Esophagus mucosa (tissue), 1 donor: Measurements from ENCODE around the gene MINDY4. TPM values are rescaled to one million over a fixed set of nuclear protein-coding genes. Genes with fewer than 3 reads are reported as not detected.
A peak's percentile ranks its signal among the peaks of the same experiment; 100 is the strongest.

Experiments
- ATAC-seq: fragments of 200-7000 bp; cut with Tn5 transposase; one replicate; pipeline ENCODE4 v1.9.1; 2020
- total RNA-seq: library from RNA; stranded (reverse); gene quantifications from one replicate; pipeline ENCODE4 v1.2.4, GENCODE V29; 2023
- donor health status: DM: yes; HTN: yes; CAD: no.

Gene MINDY4
- 2.4 TPM for total RNA-seq

DNA sequence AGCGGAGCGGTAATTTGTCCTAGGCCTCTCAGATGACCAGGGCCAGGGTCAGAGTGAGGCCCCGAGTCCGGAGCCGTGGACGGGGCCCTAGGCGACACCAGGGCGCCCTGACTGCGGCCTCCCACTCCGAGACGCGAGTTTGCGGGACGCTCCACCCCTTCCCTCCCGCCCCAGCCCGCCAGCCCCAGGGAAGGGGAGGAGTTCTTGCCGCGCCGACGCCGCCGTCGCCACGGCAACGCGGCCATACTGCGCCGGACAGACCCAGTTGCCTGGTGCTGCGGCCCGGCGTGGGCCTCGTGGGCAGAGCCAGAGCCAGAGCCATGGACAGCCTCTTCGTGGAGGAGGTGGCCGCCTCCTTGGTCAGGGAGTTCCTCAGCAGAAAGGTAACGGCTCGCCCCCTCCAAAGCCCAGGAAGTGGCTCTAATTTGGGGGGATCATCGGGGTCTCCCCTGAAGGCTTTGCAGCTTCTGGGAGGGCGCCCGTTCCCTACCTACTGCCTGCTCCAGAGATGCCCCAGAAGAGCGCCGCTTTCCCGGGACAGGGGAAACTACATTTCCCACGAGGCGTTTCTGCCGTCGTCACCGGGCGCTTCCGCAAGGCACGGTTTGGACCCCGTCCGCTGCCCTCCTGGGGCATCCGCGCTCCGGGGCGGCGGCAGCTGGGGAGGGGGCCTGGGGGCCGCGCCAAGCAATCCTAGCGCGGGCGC, at the start of gene MINDY4:
MINDY4 (plus strand) TSS at position 244 of the 706 bp plus-strand sequence; CDS start at position 321, 77 bp downstream.
- ATAC-seq: peak; percentile 88

DNA sequence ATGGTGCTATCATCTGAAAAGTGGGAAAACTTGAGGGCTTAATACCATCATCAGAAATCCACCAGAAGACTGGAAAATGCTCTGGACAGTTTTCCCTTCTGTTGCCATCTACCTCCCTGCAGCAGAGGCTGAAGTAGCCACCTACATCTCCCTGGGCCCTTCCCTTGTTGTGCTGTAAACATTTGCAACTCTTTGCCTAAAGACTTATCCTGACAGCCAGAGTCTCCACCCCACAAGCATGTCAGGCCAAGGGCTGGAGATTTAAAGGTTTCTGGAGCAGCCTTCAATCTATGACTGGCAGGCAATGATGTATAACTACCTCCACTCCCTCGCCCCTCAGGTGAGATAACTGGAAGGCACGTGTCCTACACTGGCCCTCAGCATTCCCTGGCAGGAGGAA, 49.0 kb upstream of the MINDY4 start:
- no peak for ATAC-seq

DNA sequence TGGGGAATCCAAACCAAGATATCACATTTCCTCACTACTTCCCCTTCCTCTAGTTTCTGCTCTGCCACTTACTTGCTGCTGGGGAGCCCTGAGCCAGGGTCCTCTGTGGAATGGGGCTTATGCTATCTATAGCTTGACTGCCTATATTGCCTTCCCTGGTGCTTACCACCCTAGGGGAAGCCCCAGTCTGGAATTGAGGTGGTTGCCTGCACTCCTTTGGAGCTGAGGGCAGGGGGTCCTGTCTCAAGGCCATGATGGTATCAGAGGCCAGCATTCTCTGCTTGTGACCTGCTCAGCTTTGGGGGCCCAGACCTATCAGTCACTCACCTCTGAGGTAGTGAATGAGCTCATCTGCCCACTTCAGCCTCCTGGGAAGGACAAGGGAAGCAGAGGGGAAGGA, 48.5 kb upstream of the MINDY4 start:
- ATAC-seq: no peak

DNA sequence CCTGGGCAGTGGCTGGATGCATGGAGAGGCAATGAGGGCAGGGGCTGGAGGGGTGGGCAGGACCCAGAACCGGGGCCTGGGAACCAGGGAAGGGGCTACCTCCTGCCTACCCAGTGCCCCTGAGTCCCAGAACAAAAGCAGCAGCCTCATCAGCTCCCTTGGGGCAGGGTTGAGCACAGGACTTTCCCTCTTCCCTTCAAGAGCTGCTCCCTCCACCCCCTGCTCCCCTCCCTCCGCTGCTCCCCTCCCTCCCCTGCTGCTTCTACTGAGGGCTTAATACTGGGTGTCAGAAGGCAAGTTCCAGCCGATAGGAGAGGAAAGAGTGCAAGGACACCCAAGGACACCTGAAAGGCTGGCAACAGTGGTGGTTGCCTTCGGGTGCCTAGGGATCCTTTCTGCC, 47.4 kb upstream of the MINDY4 start:
- ATAC-seq: no peak

DNA sequence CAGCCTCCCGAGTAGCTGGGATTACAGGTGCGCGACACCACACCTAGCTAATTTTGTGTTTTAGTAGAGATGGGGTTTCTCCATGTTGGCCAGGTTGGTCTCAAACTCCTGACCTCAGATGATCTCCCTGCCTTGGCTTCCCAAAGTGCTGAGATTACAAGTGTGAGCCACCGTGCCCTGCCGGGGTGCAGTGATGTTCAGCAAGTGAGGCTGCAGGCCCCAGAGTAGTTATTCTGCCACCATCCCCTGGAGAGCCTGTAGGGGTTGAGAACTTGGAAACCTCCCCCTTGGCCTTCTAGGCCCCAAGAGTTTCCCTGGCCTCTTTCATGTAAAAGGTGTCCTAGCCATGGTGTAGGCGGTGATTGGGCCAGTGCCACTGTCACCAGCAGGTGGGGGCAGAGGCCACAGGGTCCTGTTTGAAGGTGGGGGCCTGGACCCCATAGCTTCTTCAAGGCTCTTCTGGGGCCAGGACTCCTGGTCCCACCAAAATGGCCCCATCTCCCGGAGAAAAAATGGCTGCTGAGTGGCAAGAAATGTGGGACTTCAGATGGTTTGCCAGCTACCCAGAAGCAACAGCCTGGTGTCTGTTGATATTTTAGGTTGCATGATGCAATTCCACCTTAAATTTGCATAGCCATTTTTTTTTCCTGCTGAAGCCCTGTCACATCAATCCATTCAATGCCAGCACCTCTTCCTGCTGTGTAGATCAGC, 44.8 kb upstream of the MINDY4 start:
- ATAC-seq: no peak

DNA sequence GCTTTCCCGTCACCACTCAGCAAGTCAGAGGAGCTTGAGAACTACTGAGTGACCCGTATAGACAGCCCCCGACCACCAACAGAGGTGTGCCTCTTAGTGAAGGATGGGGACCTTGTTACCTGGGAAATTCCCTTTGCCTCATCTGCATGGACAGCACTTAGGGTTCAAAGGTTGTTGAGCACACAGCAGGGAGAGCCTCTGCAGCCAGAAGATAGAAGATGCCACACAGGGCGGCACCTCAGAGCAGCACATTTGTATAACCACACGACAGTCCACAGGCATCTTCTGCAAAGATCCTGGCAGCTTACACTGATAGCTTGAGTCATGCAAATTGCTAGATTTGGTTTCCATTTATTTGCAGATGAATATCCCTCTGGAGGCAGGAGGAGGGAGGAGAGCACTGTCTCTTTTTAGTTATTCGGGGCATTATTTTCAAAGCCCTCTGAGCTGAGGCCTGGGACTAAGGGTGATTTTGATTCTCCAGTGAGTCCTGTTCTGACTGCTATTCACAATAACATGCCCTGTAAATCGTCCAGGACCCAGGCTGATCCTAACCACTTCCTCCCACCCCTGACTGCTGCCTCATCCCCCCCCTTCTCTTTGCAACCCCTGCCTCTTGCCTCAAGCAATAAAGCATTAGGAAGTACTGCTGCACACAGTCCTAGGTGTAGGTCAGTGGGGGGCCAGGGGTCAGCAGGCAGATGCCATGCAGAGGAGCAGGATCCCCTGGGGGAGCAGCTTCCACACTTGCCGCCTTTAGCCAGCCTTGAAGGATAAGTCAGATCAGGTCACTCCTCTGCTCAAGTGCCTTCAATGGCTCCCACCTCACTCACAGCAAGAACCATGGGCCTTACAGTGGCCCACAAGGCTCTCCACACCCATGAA, 43.9 kb upstream of the MINDY4 start:
- ATAC-seq: peak; percentile 37

DNA sequence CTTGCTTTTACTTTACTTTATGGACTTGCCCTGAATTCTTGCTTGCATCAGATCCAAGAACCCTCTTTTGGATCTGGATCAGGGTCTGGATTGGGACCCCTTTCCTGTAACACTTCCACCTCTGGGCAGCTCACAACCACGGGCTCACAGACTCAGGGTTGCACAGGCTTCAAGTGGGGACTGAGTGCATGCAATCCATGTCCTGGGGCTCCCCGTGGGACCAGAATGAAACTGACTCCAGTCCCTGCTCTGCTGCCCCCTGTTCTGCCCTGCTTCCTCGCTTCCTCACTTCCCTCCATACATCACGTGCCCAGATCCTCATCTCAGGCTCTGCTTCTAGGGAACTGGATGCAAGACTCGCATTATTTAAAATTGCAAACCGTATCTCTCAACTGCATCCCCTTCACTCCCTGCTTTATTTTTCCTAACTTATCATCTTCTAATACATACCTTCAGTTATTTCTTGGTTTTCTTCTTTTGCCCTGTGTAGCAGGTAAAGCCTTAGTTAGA, 42.6 kb upstream of the MINDY4 start:
- no peak for ATAC-seq

DNA sequence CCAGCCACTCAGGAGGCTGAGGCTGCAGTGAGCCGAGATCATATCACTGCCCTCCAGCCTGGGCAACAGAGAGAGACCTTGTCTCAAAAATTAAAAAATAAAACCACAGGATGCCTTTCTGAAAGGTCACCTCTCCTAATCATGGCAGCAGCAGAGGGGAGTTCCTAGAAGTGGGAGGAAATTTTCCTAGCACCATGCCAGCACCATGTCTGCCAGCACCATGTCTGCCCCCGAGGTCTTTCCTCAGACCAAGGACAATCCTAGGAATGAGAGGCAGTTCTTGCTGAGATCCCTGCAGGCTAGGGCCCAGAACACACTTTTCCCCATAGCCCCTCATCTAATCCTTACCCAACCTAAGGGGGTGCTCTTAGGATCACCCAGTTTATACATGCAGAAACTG, 41.6 kb upstream of the MINDY4 start:
- no peak for ATAC-seq

DNA sequence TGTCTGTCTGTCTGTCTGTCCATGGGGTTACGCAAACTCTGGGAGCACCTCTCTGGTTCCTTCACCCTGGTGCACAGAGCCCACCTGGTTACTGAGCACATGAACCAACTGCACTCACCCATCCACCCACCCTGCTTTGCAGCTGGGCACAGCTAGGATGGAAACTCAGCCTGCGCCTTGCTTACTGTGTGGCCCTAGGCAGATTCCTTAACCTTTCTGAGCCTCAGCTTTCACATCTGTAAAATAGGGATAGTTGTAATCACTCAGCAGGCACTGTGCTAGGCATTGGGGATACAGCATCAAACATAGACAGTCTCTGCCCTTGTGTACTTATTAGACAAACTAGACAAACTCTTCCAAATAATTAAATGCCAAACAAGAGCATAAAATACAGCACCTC, 41.1 kb upstream of the MINDY4 start:
- no peak for ATAC-seq

DNA sequence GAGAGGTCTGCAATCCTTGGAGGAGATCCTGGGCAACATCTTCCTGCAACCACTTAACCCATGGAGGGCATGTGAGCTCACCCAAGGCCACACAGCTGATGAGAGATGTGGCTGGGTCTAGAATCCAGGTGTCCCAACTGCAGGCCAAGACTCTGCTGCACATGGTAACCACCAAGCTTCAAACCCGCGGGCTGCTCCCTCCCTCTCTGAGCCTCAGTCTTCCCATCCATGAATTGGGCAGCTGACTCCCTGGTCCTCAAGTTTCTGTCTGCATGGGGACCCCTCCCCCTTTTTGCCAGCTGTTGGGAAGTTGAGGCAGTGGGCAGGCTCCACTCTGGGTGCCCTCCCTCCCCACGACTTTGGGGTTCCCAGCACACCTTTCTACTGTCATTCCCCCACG, 40.2 kb upstream of the MINDY4 start:
- ATAC-seq: no peak

DNA sequence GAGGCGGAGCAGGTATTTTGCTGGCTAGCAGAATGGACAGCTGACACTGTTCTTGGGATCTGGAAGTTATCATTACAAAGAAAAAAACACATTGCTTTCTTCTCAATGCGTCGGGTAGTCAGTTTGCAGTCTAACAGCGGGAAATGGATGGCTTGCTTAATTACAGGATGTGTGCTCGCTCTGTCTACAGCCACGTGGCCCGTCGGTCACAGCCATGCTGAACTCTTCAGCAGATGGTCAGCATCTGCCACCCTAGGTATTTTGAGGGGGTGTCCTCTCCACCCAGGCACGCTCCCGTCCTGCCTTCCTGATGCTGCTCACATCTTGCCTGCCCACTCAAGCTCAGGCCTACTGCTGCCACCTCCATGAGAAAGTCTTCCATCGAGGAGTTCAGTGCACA, 39.6 kb upstream of the MINDY4 start:
- ATAC-seq: no peak

DNA sequence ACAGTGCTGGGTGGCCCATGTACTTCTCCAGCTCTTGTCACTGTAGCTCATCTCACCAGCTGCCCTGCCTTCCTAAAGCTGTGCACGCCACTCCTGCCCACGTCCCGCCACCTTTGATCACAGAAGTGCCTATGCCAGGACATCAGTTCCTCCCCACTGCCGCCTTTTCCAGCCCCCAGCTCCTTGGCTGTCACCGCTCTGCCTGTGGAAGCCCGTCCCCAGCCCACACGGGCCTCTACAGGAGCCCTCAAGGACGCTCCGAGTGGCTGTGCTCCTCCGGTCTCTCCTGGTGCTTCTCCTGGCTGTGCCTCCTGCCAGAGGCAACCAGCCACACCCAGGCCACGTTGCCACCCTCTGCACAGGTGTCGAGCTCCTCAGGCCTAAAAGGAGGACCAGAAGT, 38.6 kb upstream of the MINDY4 start:
- ATAC-seq: no peak

DNA sequence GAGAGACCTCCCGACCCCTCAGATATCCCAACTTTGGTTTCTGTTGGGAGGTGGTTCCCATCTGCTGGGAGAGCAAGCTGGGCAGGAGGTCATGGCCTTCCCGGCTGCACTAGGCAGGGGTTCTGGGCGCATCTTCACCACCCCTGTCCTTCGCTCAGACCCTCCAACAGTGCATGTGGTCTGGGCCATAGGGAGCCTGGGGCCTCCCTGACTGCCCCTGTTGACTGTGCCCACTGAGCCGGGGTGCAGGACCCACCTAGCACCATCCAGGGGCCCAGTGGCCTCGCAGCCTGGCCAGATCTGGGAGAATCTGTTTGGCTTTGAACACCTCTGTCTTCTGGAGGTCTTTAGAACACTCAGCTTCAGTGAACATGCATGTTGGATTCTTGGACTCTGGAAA, 38.0 kb upstream of the MINDY4 start:
- ATAC-seq: peak; percentile 14

DNA sequence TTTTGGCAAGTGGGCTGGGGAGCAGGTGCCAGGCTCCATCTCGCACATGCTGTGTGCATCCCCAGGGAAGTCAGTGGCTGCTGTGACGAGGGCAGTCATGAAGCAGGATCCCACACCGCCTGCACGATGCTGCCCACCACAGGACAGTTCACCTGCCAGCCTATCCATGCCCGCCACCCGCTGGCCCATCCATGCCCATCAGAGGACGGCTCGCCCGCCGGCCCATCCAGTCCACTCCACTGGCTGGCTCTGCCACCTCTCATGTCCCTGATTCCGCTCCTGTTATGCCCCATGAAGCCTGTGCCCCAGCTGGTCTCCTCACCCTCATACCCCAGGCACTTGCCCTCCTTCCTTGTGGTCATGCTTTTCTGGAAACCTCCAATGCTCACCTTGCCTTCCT, 37.5 kb upstream of the MINDY4 start:
- no peak for ATAC-seq

DNA sequence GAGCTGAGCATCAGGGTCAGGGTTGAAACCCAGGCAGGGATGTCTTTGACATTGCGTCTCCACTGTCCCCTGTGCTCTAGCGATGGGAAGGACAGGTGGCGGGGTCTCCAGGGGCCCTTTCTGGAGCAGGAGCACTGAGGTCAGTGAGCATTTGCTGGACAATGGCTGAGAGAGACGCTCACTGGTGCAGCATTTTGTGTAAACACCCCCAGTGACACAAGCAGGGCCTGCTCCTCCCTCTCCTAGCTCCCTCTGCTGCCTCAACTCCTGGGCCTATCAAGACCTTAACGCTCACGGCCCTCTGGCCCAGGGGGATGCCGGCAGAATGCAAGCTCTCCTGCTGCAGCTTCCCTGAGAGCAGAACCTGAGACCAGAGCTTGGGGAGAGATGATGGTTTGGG, 36.7 kb upstream of the MINDY4 start:
- ATAC-seq: no peak

DNA sequence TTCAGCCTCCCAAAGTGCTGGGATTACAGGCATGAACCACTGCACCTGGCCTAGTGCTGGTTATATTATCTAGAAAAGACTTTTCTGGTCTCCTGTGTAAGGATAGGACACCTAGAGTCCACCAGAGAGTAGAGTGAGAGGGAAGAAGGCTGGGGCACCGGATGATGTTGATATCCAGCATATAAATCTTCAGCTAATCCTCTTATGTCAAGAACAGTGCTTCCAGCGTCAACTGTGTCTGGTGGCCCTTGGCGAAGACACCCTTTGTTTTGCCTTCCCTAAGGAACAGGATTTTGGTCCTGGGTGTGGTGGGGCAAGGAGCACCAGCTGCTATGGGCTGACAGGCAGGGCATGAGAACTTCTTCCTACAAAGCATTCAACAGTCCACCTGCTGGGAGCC, 35.6 kb upstream of the MINDY4 start:
- ATAC-seq: no peak

DNA sequence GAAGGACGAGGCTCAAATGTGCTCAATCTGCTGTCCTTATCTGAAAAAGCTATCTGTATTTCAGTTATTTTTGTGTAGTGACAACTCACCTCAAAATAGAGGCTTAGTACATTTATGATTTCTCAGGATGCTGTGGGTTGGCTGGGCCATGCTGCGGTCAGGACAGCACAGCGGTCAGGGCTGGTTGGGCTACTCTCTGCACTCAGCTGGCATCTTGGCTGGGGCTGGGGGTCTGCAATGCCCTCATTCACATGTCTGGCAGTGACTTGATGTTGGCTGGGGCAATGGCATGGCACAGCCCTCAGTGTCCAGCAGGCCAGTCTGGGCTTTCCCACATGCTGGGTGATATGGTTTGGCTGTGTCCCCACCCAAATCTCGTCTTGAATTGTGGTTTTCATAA, 34.9 kb upstream of the MINDY4 start:
- ATAC-seq: no peak

DNA sequence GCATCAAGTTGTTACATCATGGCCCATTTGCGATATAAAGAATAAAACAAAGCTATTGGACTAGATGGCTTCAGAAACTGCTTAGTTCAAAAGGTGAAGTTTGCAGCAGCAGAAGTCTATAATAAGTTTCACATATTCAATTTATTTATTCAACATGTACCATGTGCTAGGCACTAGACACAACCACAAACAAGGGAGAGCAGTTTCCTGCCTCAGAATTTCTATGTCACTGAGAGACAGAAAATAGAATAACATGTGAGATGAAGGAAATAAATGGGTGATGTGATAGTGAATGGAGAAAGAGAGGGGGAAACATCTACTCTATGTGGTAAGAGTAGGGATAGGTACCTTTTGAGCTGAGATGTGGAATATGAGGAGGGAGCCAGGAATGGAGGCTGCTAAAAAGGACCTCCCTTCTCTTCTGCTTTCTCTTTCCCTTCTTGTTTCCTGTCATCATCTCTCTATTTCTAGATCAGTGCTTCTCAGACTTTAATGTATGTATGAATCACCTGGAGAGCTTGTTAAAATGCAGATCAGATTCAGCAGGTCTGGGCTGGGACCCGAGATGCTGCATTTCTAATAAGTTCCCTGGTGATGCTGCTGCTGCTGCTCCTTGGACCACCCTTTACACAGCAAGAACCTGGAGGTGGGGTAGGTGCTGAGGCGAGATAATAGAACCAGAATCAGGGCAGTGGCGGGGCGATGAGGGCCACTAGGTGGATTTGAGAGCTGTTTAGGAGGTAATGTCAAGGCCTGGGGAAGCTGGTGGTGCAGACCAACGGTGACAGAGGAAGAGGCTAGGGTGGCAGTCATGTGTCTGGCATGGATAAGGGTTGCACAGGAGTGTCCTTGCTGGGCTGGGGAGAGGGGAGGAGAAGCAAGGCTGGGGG, 32.9 kb upstream of the MINDY4 start:
- ATAC-seq: no peak

DNA sequence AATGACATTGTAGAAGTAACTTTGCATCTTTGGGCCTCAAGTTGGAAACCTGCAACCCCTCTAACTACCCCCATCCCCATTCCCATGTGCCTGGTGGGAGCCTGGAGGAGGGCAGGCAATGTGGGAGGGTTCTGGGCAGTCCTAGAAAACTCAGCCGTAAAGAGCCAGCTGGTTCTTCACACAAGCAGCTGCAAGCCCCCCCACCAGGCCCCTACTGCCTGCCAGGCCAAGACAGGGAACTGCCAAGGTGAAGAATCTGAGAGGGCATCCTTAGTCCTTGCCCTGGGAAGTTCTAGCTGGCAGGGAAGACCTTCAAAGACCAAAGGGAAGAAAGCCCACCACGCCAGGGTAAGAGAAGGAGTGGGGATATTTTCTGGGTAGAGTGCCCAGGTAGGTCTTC, 31.5 kb upstream of the MINDY4 start:
- ATAC-seq: no peak

DNA sequence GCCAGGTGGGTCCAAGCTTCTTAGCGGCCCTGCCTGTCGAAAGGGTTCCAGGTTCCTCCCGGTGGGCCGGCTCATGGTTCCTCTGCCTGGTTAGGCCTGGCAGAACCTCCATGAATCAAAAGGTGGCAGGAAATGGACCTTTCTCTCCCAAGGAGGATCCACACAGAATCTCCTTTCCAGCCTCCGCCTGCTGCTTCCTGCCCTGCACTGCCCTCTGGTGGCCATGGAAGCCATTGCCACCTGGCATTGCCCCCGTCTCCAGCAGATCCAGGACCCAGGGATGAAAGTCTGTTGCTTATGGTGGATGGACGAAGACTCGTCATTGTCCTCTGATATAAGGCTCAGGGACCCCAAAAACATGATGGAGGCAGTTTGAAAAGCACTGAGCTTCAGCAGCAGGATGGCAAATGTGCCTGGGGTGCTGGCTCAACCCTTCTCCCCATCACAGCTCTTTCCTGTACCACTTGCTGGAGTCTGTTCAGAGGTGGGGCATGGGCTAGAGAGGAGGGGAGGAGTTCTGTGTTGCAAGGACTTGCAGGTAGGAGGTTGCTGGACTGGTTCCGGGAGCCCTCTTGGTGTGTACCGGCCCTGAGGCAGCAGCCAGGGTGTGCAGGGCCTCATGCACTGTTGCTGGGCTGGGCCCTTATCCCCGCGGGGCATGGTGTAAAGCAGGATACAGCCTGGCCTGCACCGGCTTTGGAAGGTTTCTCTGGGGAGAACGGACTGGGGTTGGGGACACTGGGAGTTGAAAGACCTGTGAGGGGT, 30.6 kb upstream of the MINDY4 start:
- peak; percentile 97 for ATAC-seq

DNA sequence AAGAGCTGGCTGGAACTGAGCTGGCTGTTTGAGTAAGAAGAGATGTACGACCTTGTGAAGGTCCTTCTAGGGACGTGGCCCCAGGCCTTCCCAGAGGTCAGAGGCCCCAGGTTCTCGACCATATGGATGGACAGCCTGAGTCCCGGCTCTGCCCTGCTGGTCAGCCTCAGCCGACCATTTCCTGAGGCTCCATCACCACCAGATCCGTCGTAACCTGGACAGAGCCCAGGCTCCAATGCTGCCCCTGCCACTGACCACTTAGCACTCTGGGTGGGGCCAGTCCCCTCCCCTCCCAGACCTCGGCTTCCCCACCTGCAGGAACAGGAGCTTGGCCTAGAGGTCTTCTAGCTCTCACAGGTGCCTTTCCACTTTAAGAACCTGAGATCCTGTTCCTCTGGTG, 29.9 kb upstream of the MINDY4 start:
- no peak for ATAC-seq
